ENCODE measurements around the gene FPGS.
"Not testable (repeated sequence)": the region's sequence is repeated elsewhere in the genome, so short reads cannot be mapped to it uniquely, and the experiment has no call there.

The FPGS gene

GRCh38 chr9:127814619-127815511 is 12.2 kb downstream of the FPGS start:
- no peak for DNase-seq

DNA sequence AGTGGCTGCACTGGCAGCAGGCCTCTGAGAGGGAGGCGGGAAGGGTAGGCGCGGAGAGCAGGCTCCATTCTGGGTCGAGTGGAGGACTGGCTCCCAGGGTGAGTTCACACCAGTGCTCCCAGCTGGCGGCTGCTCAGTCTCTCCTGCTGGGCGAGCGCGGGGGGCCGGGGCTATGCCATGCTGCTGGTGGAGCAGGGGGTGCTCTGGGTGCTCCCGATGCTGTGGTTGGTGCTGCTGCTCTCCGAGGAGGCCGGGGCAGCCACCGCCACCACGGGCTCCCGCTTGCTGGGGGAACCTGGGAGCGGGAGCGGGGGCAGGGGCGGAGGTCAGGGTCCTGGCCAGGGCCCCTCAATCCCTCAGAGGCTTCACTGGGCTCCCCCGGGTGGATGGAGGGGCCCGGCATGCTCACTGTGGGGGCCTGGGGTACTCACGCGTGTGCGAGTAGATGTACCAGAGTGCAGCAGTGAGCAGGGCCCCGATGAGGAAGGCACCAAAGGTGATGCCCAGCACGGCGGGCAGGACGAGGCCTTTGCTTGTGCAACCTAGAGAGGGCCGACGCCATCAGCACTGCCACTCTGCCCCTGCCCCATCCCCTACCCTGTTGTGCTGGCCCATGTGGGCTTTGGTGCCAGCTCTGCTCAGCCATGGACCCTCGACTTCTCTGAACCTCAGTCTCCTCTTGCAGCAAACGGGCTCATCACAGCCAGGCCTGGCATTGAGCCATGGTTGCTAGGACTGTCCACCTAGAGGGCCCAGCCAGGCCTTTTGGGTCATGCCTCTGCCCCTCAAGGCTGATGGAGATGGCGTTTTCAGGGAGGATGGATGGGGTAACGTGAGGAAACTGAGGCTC is 13.1 kb downstream of the FPGS start:
- no peak for DNase-seq

DNA sequence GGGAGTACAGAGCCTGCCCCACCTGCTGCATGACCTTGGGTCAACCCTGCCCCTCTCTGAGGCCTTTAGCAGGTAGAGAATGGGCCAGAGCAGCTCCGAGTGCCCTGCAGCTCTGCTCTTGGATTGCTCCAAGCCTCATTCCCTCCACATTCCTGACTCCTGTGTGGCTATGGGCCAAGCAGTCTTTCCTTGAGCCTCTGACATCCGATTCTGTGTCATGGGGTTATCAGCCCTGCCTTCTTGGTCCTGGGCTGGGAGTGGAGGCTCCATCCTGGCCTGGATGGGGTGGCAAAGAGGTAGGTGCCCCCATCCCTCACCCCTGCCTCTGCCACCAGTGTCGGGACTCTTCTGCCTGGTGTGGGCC is 13.7 kb downstream of the FPGS start:
- no peak for DNase-seq

GRCh38 chr9:127816728-127817127 is 14.0 kb downstream of the FPGS start:
- DNase-seq: no peak

DNA sequence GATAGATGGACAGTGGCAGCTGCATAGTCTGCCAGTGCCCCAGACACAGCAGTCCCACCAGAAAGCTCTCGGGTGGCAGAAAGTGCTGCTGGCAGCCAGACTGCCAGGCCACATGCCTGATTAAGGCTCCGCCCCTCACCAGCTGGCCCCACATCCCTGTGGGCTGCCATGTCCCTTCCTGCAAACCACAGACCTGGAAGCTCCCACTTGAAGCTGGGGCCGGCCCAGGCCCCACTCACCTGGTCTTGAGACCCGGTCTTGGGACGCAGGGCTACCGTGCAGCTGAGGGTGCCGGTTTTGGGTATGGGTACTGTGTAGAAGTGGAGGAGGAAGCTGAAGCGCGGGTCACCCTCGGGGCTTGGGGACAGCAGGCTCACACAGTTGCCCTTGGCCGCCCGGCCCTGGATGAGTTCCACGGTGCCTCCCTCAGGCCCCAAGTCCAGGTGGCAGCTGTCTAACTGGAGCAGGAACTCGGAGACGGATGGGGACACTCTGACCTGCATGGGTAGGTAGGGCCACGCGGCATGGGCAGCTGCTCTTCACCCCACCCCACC is 15.3 kb downstream of the FPGS start:
- DNase-seq: no peak

DNA sequence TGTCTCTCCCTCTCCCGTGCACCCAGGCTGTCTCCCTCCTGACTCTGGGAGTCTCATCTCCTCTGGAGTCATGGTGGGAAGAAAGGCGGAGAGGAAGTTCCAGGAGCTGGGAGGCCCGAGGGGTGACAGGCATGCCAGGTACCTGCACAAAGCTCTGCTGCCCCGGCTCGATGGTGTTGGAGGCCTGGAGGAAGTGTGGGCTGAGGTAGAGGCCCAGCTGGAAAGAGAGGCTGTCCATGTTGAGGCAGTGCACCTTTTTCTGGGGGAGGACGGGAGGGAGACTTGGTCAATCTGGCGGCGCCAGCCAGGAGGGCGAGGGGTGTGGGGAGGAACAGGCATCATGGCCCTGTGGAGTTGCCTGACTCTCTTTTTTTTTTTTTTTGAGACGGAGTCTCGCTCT is 15.9 kb downstream of the FPGS start:
- DNase-seq: no peak

DNA sequence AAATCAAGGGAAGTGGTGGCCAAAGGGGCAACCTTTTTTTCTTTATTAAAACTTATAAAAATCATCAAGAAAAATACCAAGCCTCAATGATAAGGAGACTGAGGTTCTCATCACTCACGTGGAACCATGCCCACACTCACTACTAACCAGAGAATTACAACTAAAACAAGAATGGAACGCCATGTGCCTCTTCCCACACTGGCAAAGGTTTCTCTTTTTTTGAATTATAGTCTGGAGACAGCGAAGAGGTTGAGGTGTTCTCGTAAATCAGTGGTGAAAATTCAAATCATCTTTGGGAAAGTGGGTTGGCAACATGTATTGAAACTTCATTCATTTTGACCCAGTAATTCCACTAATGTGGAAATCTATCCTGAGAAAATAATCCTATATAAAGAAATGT is 19.4 kb downstream of the FPGS start:
- no peak for DNase-seq

GRCh38 chr9:127825319-127826051 is 22.8 kb downstream of the FPGS start:
- DNase-seq: no peak

GRCh38 chr9:127826253-127826913 is 23.7 kb downstream of the FPGS start:
- no peak for DNase-seq

DNA sequence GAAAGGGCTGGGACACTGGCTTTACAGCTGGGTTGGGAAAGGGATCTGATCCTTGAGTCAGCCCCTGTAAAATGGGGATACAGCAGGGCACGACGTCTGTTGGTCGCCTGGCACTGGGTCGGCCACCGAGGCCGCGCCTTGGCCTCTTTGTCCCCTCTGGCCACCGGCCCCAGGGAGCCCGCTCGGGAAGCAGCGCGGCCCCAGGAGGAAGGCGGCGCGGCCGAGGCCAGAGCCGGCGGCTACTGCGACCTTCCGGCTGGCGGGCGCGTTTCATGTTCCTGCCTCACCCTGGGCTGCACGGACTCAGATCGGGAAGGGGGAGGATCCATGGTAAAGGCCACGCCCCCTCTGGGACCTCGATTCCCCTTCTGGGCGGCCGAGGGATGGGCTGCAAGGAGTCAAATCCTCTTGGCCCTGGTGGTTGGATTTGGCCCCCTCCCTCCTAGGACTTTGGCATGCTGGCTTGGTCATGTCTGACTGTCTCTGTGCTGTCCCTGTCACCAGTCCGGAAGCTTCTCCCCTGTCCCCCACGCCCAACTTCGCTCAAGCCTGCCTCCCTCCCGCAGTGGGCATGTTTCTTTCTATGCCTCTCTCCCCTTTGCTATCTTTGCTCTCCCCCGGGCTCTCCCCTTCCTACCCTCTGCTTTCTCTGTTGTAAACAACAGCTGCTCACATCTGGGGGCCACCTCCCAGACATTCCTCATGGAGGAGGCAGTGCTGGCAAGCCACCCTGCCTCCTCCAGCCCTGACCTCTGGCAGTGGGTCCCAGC is 25.8 kb downstream of the FPGS start:
- peak; percentile 36 for DNase-seq

- no peak for DNase-seq
Measured at GRCh38 chr9:127829205-127829906, 26.7 kb downstream of the FPGS start.

DNA sequence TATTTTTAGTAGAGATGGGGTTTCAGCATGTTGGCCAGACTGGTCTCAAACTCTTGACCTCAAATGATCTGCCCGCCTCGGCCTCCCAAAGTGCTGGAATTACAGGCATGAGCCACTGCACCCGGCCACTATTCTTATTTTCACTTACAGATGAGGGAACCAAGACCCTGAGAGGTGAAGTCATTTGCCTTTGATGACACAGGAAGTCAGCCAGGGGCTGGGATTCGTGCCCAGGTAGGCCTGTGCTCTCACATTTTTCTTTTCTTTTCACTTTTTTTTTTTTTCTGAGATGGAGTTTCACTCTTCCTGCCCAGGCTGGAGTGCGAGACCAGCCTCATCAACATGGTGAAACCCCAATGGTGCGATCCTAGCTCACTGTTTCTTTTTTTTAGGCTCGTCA is 29.6 kb downstream of the FPGS start:
- DNase-seq: no peak

DNA sequence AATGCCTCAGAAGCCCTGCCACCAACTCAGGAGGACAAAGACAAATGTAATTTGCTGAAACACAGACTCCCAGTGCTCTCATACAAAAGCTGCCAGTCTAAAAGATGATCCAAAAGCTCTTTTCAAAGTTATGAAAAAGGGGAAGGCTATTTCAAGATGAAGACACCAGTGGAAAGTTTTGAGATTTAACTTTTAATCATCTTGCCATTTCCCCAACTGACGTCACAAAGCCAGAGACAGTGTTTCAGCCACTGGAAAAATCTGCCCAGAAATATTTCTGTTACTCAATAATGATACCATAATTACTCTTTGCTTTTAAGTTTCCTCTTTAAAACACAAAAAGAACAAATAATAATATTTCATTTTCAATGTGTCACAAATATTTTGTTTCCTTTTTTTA is 30.9 kb downstream of the FPGS start:
- DNase-seq: peak; percentile 40

DNA sequence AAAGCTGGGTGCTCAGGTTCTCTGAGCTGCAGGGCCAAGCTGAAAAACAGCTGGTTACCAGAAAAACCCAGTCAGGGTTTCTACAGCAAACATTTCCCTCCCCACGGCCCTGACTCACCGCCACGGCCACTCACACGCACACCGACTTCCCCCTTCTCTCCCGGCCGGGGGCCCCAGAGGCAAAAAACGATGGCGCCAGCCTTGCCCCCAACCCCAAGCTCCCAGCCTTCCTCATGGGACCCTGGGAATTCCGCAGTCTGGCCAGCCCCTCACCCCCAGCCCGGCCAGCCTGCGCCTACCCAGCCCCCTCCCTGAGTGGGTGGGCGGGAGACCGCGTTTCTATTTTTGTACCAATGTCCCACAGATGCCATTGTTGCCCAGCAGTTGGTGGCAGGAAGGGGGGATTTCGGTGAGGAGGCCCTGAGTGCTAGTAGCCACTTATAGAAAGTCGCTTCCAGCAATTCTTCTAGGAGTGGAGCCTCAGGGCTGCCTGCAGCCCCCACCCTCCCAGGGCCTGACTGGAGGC is 33.4 kb downstream of the FPGS start:
- peak; percentile 64 for DNase-seq

DNA sequence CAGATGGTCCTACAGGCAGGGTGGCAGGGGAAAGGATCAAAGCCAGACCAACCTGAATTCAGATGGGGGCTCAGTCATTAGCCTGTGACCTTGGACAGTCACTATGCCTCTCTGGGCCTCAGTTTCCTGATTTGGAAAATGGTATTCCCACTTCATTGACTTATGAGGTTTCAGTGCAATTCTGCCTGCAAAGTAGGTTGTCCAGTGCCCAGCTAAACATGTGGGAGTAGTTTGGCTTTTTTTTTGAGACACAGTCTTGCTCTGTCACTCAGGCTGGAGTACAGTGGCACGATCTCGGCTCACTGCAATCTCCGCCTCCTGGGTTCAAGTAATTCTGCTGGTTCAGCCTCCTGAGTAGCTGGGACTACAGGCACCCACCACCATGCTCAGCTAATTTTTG is 33.9 kb downstream of the FPGS start:
- not testable (repeated sequence) for DNase-seq

- DNase-seq: peak; percentile 20
Measured at GRCh38 chr9:127837346-127837745, 34.7 kb downstream of the FPGS start.

DNA sequence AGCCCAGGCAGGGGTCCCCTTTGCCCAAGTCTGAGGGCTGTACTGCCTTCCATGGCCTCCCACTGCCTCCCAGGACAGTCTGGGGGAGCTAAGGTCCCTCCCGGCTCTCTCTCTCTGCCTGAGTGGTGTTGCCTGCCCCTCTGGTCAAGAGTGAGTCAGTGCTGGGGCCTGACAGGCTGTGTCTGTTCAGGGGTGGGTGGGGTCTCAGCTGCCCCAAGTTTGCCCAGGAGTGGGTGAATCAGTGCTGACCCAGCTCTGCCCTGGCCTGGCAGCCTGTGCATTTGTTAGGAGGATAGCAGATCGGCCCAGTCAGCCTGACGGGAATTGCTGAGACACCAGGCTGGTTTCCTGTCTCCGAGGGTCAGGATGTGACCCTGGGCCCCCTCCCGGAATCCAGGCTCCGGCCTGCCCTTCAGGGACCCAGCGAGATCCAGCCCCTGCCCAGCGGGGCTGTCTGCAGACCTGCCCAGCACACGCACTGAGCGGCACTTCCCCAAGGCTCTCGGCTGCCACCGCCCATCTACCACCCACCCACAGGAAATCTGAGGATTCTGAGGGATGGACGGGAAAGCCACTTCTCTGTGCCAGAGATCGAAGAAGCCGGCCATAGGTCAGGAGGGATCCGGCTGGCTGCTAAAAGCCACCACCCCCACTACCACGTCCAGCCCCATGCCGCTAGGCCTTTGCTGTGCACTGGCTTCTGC is 35.8 kb downstream of the FPGS start:
- DNase-seq: peak; percentile 72

GRCh38 chr9:127841087-127841835 is 38.6 kb downstream of the FPGS start:
- DNase-seq: no peak

- peak; percentile 72 for DNase-seq
Measured at GRCh38 chr9:127844821-127845359, 42.2 kb downstream of the FPGS start.

Data from fibroblast of skin of right biceps (primary cell).